Activated B cell treated with CpG ODN at 0.5 μM for 24 hours (primary cell): Measurements from ENCODE around the gene CCDC78. TPM values are rescaled to one million over a fixed set of nuclear protein-coding genes. Genes with fewer than 3 reads are reported as not detected.
A peak's percentile ranks its signal among the peaks of the same experiment; 100 is the strongest.

ENCODE experiments used
- ATAC-seq: fragments of 200-7000 bp; cut with Tn5 transposase; one replicate; pipeline ENCODE4 v1.10.0; 2021; ENCODE audit warnings: low read depth, mild to moderate bottlenecking, moderate library complexity
- CTCF ChIA-PET: fragments of 350-600 bp; sonication (Branson Sonifier 250); formaldehyde crosslinking; loops from one replicate; lab custom pipeline; 2021; ENCODE audit warnings: antibody characterized with exemption; lab: Charles Lee
- POLR2A ChIA-PET: fragments of 350-600 bp; sonication (Branson Sonifier 250); formaldehyde crosslinking; loops from one replicate; lab custom pipeline; 2021; ENCODE audit warnings: antibody characterized with exemption; lab: Charles Lee
- DNase-seq: peaks from one replicate; pipeline ENCODE4 v3.0.0; 2022
- H3K27ac Mint-ChIP-seq: one replicate; pipeline ENCODE4 v1.8.0; 2020; ENCODE audit warnings: mixed read lengths
- H3K27me3 Mint-ChIP-seq: one replicate; pipeline ENCODE4 v1.8.0; 2021; ENCODE audit warnings: mixed read lengths
- H3K36me3 Mint-ChIP-seq: one replicate; pipeline ENCODE4 v1.8.0; 2021; ENCODE audit warnings: low read depth, mixed read lengths
- H3K4me1 Mint-ChIP-seq: one replicate; pipeline ENCODE4 v1.8.0; 2021; ENCODE audit warnings: mixed read lengths
- H3K4me3 Mint-ChIP-seq: one replicate; pipeline ENCODE4 v1.8.0; 2020; ENCODE audit warnings: mild to moderate bottlenecking, mixed read lengths
- H3K9me3 Mint-ChIP-seq: one replicate; pipeline ENCODE4 v1.8.0; 2020; ENCODE audit warnings: mixed read lengths
- intact Hi-C: fragments of 100-400 bp; cut with micrococcal nuclease; formaldehyde crosslinking; loops from one replicate; pipeline ENCODE4 v1.15.1; 2024
- total RNA-seq: library from RNA; stranded (reverse); gene quantifications from 2 replicates; pipeline ENCODE4 v1.2.3, GENCODE V29; 2022
- TF ChIP-seq, protein P1 (sequence below): fragments of 200-600 bp; IDR thresholded peaks from one replicate; pipeline ENCODE4 v1.8.0; 2022; ENCODE audit warnings: antibody characterized with exemption, mild to moderate bottlenecking

The CCDC78 gene
- total RNA-seq, 1 donor from 2014 or later, result 4.8 TPM

DNA sequence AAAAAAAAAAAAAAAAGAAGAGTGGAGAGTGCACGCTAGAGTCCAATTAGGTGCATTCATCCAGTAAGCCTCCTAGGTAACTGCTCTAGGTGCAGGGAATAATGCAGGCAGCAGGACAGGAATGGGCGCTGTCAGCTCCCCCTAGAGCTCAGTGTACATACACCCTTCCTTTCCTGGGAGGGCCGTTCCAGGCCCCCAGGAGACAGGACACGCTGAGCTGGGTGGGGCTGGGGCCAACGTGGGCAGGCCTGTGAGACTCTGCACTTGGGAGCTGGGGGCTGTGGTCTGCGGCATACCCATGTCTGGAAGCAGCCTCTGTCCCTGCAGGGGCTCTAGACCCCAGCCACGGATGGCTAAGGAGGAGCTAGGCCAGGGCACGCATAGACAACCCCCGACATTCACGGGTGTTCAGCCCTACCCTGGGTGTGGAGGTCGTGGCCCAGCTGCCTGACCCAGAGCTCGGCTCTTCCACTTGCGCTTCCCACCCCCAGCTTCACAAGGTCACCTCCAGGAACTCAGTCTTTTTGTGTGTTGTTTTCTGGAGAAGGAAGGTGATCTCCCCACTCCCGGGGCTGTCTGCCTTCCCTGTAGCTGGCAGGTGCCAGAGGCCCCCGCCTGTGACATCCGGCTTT, 6.3 kb downstream of the CCDC78 start:
- Mint-ChIP-seq H3K9me3 (no peaks in the 10 kb centered on the region), H3K27me3 (peaks cover 3% of the 10 kb centered on the region), H3K27ac (peak overlapping the region; percentile 73), H3K4me1 (peaks cover 20% of the 10 kb centered on the region), H3K36me3 (peaks cover 3% of the 10 kb centered on the region), H3K4me3 (peak overlapping the region; percentile 80)
- intact Hi-C loops, result loop anchor here (2.0 to 5.0 kb wide), 3 partner anchors 35 to 252 kb away; partner anchors contain the start of genes JMJD8 and LMF1
- ATAC-seq (no peak), DNase-seq (no peak)
- ChIA-PET CTCF (interaction anchor here (0.9 to 2.2 kb wide), 5 partner anchors 8 to 67 kb away, joined by 3 to 11 read pairs (median 4); partner anchors contain the start of gene CIAO3), POLR2A (interaction anchor here (1.6 to 4.4 kb wide), 4 partner anchors 10 to 68 kb away, joined by 8 to 34 read pairs (median 20); partner anchors contain the start of genes CHTF18, RPUSD1 and WDR24)
- TF ChIP-seq, protein P1, sequence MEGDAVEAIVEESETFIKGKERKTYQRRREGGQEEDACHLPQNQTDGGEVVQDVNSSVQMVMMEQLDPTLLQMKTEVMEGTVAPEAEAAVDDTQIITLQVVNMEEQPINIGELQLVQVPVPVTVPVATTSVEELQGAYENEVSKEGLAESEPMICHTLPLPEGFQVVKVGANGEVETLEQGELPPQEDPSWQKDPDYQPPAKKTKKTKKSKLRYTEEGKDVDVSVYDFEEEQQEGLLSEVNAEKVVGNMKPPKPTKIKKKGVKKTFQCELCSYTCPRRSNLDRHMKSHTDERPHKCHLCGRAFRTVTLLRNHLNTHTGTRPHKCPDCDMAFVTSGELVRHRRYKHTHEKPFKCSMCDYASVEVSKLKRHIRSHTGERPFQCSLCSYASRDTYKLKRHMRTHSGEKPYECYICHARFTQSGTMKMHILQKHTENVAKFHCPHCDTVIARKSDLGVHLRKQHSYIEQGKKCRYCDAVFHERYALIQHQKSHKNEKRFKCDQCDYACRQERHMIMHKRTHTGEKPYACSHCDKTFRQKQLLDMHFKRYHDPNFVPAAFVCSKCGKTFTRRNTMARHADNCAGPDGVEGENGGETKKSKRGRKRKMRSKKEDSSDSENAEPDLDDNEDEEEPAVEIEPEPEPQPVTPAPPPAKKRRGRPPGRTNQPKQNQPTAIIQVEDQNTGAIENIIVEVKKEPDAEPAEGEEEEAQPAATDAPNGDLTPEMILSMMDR, result no peak

DNA sequence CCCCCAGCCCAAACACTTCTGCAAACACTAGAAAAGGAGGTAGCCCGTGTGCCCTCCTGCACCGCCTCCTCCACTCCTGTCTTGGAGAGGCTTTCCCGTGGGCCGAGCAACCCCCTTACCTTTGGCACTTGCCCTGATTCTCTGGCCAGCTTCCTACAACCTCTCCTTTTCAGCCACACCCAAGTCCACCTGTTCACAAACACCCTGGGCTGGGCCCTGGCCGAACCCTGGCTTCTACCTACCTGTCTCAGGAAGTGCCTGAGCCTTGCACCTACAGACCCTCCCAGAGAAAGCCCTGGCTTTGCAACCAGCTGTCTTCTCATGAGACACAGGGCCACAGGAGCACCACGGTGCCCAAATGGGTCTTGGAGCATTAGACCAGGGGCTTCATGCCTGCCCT, 7.3 kb downstream of the CCDC78 start:
- CTCF ChIA-PET, result no interaction called here

DNA sequence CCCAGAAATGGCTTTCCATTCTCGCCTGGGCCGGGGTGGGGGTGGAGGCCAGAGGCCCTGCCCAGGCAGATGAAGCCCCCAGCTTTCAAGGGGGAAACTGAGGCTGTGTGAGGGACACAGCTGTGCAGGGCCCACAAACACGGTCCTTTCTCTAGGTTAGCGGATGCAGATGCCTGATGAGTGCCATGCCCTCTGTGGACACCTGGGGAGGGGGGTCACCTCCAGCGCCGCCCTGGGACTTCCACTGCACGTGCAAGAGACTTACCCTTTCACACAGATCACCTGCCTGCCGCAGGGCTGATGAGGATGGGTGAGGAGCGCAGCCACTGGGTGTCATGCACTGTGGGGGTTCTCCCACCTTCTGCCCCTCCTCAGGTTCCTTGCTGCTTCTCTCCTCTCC, 7.9 kb downstream of the CCDC78 start:
- Mint-ChIP-seq H3K4me3 (no peak overlapping the region), H3K27ac (no peak overlapping the region), H3K9me3 (no peaks in the 10 kb centered on the region), H3K27me3 (peaks cover 3% of the 10 kb centered on the region), H3K36me3 (peaks cover 2% of the 10 kb centered on the region), H3K4me1 (peaks cover 18% of the 10 kb centered on the region)
- CTCF ChIA-PET, result no interaction called here
- intact Hi-C loops, result no loop called here
- TF ChIP-seq, protein P1, result no peak
- no peak for ATAC-seq
- DNase-seq, result no peak
- POLR2A ChIA-PET, result no interaction called here

More for the DNA sequence above, 7.3 kb downstream of the CCDC78 start:
- ATAC-seq, result no peak
- intact Hi-C loops, result no loop called here
- Mint-ChIP-seq H3K4me3 (peak overlapping the region; percentile 46), H3K9me3 (no peaks in the 10 kb centered on the region), H3K36me3 (peaks cover 3% of the 10 kb centered on the region), H3K4me1 (peaks cover 20% of the 10 kb centered on the region), H3K27me3 (peaks cover 3% of the 10 kb centered on the region), H3K27ac (no peak overlapping the region)
- TF ChIP-seq, protein P1, result no peak
- DNase-seq, result no peak
- POLR2A ChIA-PET, result interaction anchor here (4.2 kb wide), 1 partner anchor 29 kb away, joined by 34 read pairs; the partner anchor contains the start of gene WDR24

DNA sequence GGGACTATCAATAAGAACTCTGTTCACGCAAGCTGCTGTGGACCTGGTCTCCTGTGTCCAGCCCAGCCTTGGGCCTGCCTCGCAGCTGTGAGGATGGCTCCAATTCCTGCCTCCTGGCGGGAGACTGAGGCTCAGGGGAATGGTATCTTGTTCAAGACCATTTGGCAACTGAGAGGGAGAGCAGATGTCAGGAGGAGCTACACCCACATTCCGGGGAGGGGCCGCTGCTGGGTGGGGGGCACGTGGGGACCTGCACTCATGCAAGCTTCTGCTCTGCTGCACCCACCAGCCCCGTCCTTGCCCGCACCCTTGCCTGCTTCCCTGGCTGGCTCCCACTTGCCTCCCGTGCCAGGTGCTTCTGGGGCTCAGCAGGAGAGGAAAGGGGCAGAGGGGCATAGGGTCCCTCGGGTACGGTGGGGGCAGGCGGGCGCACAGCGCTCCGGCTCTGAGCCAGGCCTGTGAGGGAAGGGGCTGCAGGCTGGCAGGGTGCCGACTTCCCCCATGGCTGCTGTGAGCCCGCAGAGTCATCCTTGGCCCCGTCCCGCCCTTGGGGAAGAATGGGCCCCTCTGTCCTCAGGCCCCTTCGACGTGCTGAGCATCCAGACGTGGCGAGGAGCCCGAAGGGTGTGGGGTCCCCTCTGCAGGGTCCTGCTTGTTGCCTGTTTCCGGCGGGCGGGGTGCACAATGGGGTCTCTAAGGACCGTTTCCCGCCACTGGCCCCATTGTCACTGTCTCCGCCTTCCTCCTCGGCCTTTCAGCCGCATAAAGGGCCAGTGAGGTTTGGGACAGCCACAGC, 8.6 kb downstream of the CCDC78 start:
- ChIA-PET POLR2A (interaction anchor here (0.7 kb wide), 1 partner anchor 591 kb away, joined by 4 read pairs; no protein-coding TSS in a partner anchor), CTCF (no interaction called here)
- H3K27ac Mint-ChIP-seq, result no peak overlapping the region
- H3K36me3 Mint-ChIP-seq, result no peaks in the 10 kb centered on the region
- DNase-seq (no peak), ATAC-seq (no peak)
- TF ChIP-seq, protein P1, result no peak
- H3K4me3 Mint-ChIP-seq, result no peak overlapping the region
- H3K27me3 Mint-ChIP-seq, result peaks cover 6% of the 10 kb centered on the region
- H3K9me3 Mint-ChIP-seq, result no peaks in the 10 kb centered on the region
- intact Hi-C loops, result no loop called here
- peaks cover 20% of the 10 kb centered on the region for H3K4me1 Mint-ChIP-seq
